ENCODE data around the gene SNORC. TPM values are rescaled to one million over a fixed set of nuclear protein-coding genes. Genes with fewer than 3 reads are reported as not detected.

The SNORC gene
- total RNA-seq, 5 donors from 2014 or later (not counting 1 experiment from before 2014, with no cell fraction given), result 0.96 to 4.1 (median 3.2) TPM

DNA sequence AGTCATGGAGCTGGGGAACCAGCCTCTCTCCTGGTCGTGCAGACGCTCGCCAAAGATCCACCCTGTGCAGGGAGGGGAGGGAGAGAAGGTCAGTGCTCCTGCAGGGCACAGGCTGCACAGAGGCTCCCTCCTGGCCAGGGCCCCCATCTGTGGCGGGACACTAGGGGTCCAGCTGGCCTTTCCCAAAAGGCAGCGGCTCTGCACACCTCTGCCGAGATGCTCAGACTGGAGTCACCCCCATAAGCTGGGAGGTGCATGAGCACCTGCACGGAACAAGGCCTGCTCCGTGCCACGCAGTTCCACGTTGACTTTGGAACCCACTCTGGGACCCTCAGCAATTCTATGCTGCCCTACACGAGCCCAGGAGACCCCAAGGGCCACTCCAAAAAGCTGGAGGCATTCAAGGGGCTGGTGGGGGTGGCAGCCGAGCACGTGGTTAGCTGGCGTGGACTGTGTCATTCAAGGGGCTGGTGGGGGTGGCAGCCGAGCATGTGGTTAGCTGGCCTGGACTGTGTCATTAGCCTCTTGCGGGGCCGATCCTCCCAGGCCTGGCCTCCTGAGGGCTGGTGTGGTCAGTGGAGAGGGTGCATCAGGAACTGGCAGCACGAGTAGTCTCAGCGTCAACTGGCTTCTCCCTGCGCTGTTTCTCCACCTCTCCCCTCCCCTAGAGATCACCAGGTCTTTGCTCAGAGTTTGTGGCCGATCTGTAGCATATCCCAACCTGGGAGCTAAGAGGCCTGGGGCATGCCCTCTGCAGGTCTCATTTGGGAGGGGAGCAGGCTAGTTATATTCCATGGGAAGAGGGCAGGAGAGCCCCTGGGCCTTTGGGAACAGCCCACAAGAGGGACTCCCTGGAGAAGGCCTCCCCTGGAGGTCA lies 9.8 kb downstream of the SNORC start:
- Histone ChIP-seq H3K4me1 (ENCODE audit: control insufficient read depth in 1 of 2, extremely low read depth in 1 of 2, insufficient read depth in 2 of 2, low read length in 2 of 2) (peaks cover 0 to 10% of the 10 kb centered on the region in 2 experiments), H3K36me3 (ENCODE audit: control insufficient read depth in 2 of 2, extremely low read depth in 1 of 2, insufficient read depth in 1 of 2, low read length in 1 of 2) (no peaks in the 10 kb centered on the region), H3K4me3 (ENCODE audit: control insufficient read depth in 1 of 2, extremely low read depth in 1 of 2, low read length in 1 of 2) (no peak overlapping the region), H3K27ac (ENCODE audit: low read length) (no peak overlapping the region), H3K27me3 (replicated peaks in 1 of 2; ENCODE audit: control insufficient read depth in 2 of 2, extremely low read depth in 1 of 2, insufficient read depth in 2 of 2, low read length in 1 of 2) (peaks cover 0 to 25% of the 10 kb centered on the region in 2 experiments), H3K9me3 (no peaks in the 10 kb centered on the region)
- ChIA-PET CTCF (no interaction called here), POLR2A (no interaction called here)
- ATAC-seq (replicated peaks in 1 of 4), result no peak
- peaks cover 0 to 8% (median 7%) of the 10 kb centered on the region in 3 donors for H3K4me1 Mint-ChIP-seq
- H3K27ac Mint-ChIP-seq, result no peak overlapping the region
- no peaks in the 10 kb centered on the region for H3K36me3 Mint-ChIP-seq
- no peaks in the 10 kb centered on the region for H3K9me3 Mint-ChIP-seq
- WGBS (ENCODE audit: insufficient coverage), result 85% methylated on average over 15 of the region's 21 CpGs
- H3K27me3 Mint-ChIP-seq, result peaks cover 13 to 18% of the 10 kb centered on the region in 2 donors
- DNase-seq, result no peak
- no peak overlapping the region for H3K4me3 Mint-ChIP-seq

DNA sequence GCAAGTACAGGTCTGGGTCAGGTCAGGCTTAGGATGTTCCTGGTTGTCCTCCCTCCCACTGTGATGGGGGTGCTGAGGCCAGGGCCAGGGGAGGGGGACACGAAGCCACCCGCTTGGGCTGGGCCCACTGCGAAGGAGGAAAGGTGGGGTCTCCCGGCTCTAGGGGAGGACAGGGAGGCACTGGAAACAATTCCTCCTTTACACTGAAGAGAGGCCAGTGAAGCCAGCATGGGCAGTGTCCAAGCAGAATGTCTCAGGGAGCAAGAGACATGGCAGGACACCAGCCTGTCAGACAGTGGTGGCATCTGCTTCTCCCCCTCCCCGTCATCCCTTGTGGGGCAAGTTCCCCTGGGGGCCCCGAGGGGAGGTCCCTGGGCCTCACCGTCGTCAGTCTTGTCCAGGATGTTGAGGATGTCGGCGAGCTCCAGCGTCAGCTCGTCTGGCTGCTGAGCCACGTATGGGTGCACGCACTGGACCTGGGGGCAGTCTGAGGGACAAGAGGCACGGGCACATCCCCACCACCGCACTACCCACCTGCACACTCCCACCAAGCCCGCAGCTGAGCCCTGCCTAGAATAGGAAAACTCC lies 10.8 kb downstream of the SNORC start:
- Mint-ChIP-seq H3K36me3 (no peaks in the 10 kb centered on the region), H3K4me3 (no peak overlapping the region), H3K27me3 (peaks cover 6 to 8% of the 10 kb centered on the region in 2 donors), H3K9me3 (no peaks in the 10 kb centered on the region), H3K4me1 (peaks cover 0 to 2% (median 0%) of the 10 kb centered on the region in 3 donors), H3K27ac (no peak overlapping the region)
- Histone ChIP-seq H3K27me3 (replicated peaks in 1 of 2; ENCODE audit: control insufficient read depth in 2 of 2, extremely low read depth in 1 of 2, insufficient read depth in 2 of 2, low read length in 1 of 2) (peaks cover 0 to 15% of the 10 kb centered on the region in 2 experiments), H3K27ac (ENCODE audit: low read length) (no peak overlapping the region), H3K4me1 (ENCODE audit: control insufficient read depth in 1 of 2, extremely low read depth in 1 of 2, insufficient read depth in 2 of 2, low read length in 2 of 2) (peaks cover 0 to 5% of the 10 kb centered on the region in 2 experiments), H3K4me3 (ENCODE audit: control insufficient read depth in 1 of 2, extremely low read depth in 1 of 2, low read length in 1 of 2) (no peak overlapping the region), H3K9me3 (no peaks in the 10 kb centered on the region), H3K36me3 (ENCODE audit: control insufficient read depth in 2 of 2, extremely low read depth in 1 of 2, insufficient read depth in 1 of 2, low read length in 1 of 2) (no peaks in the 10 kb centered on the region)
- POLR2A ChIA-PET, result no interaction called here
- CTCF ChIA-PET, result no interaction called here
- ATAC-seq (replicated peaks in 1 of 4), result no peak
- no peak for DNase-seq
- 80% methylated on average over 7 of the region's 17 CpGs for WGBS (ENCODE audit: insufficient coverage)

GRCh38 chr2:232882085-232882484 lies 12.0 kb downstream of the SNORC start:
- no peak overlapping the region for H3K27ac Mint-ChIP-seq
- ChIA-PET POLR2A (no interaction called here), CTCF (no interaction called here)
- H3K27me3 Mint-ChIP-seq, result peaks cover 6 to 8% of the 10 kb centered on the region in 2 donors
- no peak overlapping the region for H3K4me3 ChIP-seq (ENCODE audit: control insufficient read depth in 1 of 2, extremely low read depth in 1 of 2, low read length in 1 of 2)
- no peak for ATAC-seq (replicated peaks in 1 of 4)
- no peaks in the 10 kb centered on the region for H3K9me3 ChIP-seq
- no peak for DNase-seq
- H3K9me3 Mint-ChIP-seq, result no peaks in the 10 kb centered on the region
- H3K27ac ChIP-seq (ENCODE audit: low read length), result no peak overlapping the region
- H3K4me3 Mint-ChIP-seq, result no peak overlapping the region
- no peaks in the 10 kb centered on the region for H3K36me3 Mint-ChIP-seq
- peaks cover 0 to 2% (median 0%) of the 10 kb centered on the region in 3 donors for H3K4me1 Mint-ChIP-seq
- no peaks in the 10 kb centered on the region for H3K36me3 ChIP-seq (ENCODE audit: control insufficient read depth in 2 of 2, extremely low read depth in 1 of 2, insufficient read depth in 1 of 2, low read length in 1 of 2)
- 94% methylated on average over 17 of the region's 17 CpGs for WGBS (ENCODE audit: insufficient coverage)
- H3K27me3 ChIP-seq (replicated peaks in 1 of 2; ENCODE audit: control insufficient read depth in 2 of 2, extremely low read depth in 1 of 2, insufficient read depth in 2 of 2, low read length in 1 of 2), result peaks cover 0 to 14% of the 10 kb centered on the region in 2 experiments
- peaks cover 0 to under 1% of the 10 kb centered on the region in 2 experiments for H3K4me1 ChIP-seq (ENCODE audit: control insufficient read depth in 1 of 2, extremely low read depth in 1 of 2, insufficient read depth in 2 of 2, low read length in 2 of 2)

DNA sequence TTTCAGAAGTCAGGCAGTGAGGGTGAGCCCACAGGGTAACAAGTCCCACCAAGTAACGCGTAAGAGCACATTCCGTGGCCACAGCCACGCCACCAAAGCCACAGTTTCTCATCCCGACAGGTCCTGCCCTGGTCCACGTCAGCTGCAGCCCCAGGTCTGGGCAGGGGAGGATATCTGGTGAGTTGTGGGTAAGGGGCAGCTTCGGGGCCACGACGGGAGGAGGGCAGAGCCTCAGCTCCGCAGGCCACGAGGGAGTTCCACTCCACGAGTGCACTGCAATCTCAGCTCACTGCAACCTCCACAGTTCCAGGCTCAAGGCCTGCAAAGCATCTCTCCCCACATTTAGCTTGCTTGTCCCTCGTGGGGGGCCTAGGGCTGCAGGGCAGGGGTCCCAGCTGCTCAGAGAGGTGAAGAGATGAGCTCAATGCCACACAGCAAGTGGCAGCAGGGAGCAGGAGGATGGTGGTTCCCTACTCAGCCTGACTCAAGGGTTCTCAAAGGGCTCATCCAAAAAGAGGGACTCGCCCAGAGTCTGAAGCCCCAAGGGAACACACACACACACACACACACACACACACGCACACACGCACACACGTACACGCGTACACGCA lies 12.5 kb downstream of the SNORC start:
- CTCF ChIA-PET, result no interaction called here
- H3K27me3 Mint-ChIP-seq, result peaks cover 4 to 6% of the 10 kb centered on the region in 2 donors
- ATAC-seq (replicated peaks in 1 of 4), result no peak

GRCh38 chr2:232883116-232883721 lies 13.2 kb downstream of the SNORC start:
- DNase-seq (no peak), ATAC-seq (replicated peaks in 1 of 4) (no peak)
- Histone ChIP-seq H3K27ac (ENCODE audit: low read length) (no peak overlapping the region), H3K4me1 (ENCODE audit: control insufficient read depth in 1 of 2, extremely low read depth in 1 of 2, insufficient read depth in 2 of 2, low read length in 2 of 2) (no peaks in the 10 kb centered on the region), H3K9me3 (no peaks in the 10 kb centered on the region), H3K36me3 (ENCODE audit: control insufficient read depth in 2 of 2, extremely low read depth in 1 of 2, insufficient read depth in 1 of 2, low read length in 1 of 2) (no peaks in the 10 kb centered on the region), H3K4me3 (ENCODE audit: control insufficient read depth in 1 of 2, extremely low read depth in 1 of 2, low read length in 1 of 2) (no peak overlapping the region), H3K27me3 (replicated peaks in 1 of 2; ENCODE audit: control insufficient read depth in 2 of 2, extremely low read depth in 1 of 2, insufficient read depth in 2 of 2, low read length in 1 of 2) (peaks cover 0 to 7% of the 10 kb centered on the region in 2 experiments)
- Mint-ChIP-seq H3K4me1 (no peaks in the 10 kb centered on the region), H3K27ac (no peak overlapping the region), H3K9me3 (no peaks in the 10 kb centered on the region), H3K36me3 (no peaks in the 10 kb centered on the region), H3K4me3 (no peak overlapping the region), H3K27me3 (peaks cover 0 to under 1% of the 10 kb centered on the region in 2 donors)
- CTCF ChIA-PET, result no interaction called here
- POLR2A ChIA-PET, result interaction anchor here in 1 of 2 donors (0.5 kb wide), 1 partner anchor 13 kb away, joined by 3 read pairs; no protein-coding TSS in a partner anchor
- WGBS (ENCODE audit: insufficient coverage), result 93% methylated on average over 25 of the region's 29 CpGs

More for the DNA sequence above, 12.5 kb downstream of the SNORC start:
- no peak overlapping the region for H3K27ac Mint-ChIP-seq
- Histone ChIP-seq H3K36me3 (ENCODE audit: control insufficient read depth in 2 of 2, extremely low read depth in 1 of 2, insufficient read depth in 1 of 2, low read length in 1 of 2) (no peaks in the 10 kb centered on the region), H3K4me3 (ENCODE audit: control insufficient read depth in 1 of 2, extremely low read depth in 1 of 2, low read length in 1 of 2) (no peak overlapping the region), H3K27me3 (replicated peaks in 1 of 2; ENCODE audit: control insufficient read depth in 2 of 2, extremely low read depth in 1 of 2, insufficient read depth in 2 of 2, low read length in 1 of 2) (peaks cover 0 to 11% of the 10 kb centered on the region in 2 experiments), H3K4me1 (ENCODE audit: control insufficient read depth in 1 of 2, extremely low read depth in 1 of 2, insufficient read depth in 2 of 2, low read length in 2 of 2) (no peaks in the 10 kb centered on the region), H3K27ac (ENCODE audit: low read length) (no peak overlapping the region), H3K9me3 (no peaks in the 10 kb centered on the region)
- 83% methylated on average over 12 of the region's 20 CpGs for WGBS (ENCODE audit: insufficient coverage)
- no peaks in the 10 kb centered on the region for H3K9me3 Mint-ChIP-seq
- POLR2A ChIA-PET, result interaction anchor here in 1 of 2 donors (0.5 kb wide), 1 partner anchor 13 kb away, joined by 3 read pairs; no protein-coding TSS in a partner anchor
- H3K4me3 Mint-ChIP-seq, result no peak overlapping the region
- DNase-seq, result no peak
- no peaks in the 10 kb centered on the region for H3K4me1 Mint-ChIP-seq
- H3K36me3 Mint-ChIP-seq, result no peaks in the 10 kb centered on the region

DNA sequence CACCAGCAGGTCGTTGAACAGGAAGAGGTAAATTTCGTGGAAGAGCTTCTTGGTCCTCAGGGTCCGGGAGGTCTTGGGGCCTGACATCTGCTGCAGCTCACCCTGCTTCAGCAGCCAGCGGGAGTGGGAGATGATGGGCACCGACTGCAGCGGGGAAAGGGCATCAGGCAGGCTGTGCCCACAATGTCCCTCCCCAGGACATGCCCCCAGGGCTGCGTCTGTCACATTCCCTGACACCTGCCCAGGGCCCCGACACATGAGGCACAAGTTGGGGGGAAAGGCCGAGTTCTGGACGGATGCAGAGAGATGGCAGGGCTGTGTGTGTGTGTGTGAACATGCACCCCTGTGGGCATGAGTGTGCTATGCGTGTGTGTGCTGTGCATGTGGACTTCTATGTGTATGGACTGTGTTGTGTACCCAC lies 13.9 kb downstream of the SNORC start:
- no peaks in the 10 kb centered on the region for H3K9me3 Mint-ChIP-seq
- Histone ChIP-seq H3K4me1 (ENCODE audit: control insufficient read depth in 1 of 2, extremely low read depth in 1 of 2, insufficient read depth in 2 of 2, low read length in 2 of 2) (no peaks in the 10 kb centered on the region), H3K4me3 (ENCODE audit: control insufficient read depth in 1 of 2, extremely low read depth in 1 of 2, low read length in 1 of 2) (no peak overlapping the region), H3K9me3 (no peaks in the 10 kb centered on the region), H3K36me3 (ENCODE audit: control insufficient read depth in 2 of 2, extremely low read depth in 1 of 2, insufficient read depth in 1 of 2, low read length in 1 of 2) (no peaks in the 10 kb centered on the region), H3K27me3 (replicated peaks in 1 of 2; ENCODE audit: control insufficient read depth in 2 of 2, extremely low read depth in 1 of 2, insufficient read depth in 2 of 2, low read length in 1 of 2) (peaks cover 0 to 7% of the 10 kb centered on the region in 2 experiments), H3K27ac (ENCODE audit: low read length) (no peak overlapping the region)
- DNase-seq (no peak), ATAC-seq (replicated peaks in 1 of 4) (no peak)
- no peaks in the 10 kb centered on the region for H3K27me3 Mint-ChIP-seq
- H3K4me3 Mint-ChIP-seq, result no peak overlapping the region
- no peaks in the 10 kb centered on the region for H3K36me3 Mint-ChIP-seq
- no peaks in the 10 kb centered on the region for H3K4me1 Mint-ChIP-seq
- POLR2A ChIA-PET, result interaction anchor here in 1 of 2 donors (0.5 kb wide), 1 partner anchor 197 kb away, joined by 7 read pairs; no protein-coding TSS in a partner anchor
- WGBS (ENCODE audit: insufficient coverage), result 86% methylated on average over 11 of the region's 11 CpGs
- no peak overlapping the region for H3K27ac Mint-ChIP-seq
- CTCF ChIA-PET, result no interaction called here

All from T-cell (primary cell).